ENCODE measurements around the gene IFI27L1. TPM values are rescaled to one million over a fixed set of nuclear protein-coding genes. Genes with fewer than 3 reads are reported as not detected.

Gene IFI27L1
- total RNA-seq, 5 donors from 2014 or later (not counting 1 experiment from before 2014, with no cell fraction given), result 7.1 to 10.4 (median 10.0) TPM

Other genes starting within 250 kb of the IFI27L1 start
- gene FAM181A, start 154.0 kb upstream of the IFI27L1 start, total RNA-seq, result not detected
- 1 to 10 TPM; 2.7 to 5.4 (median 3.3) TPM for gene ASB2, start 104.7 kb upstream of the IFI27L1 start, total RNA-seq
- not detected for gene CCDC197, start 84.0 kb upstream of the IFI27L1 start, total RNA-seq
- under 1 TPM; 0.09 to 0.57 (median 0.28) TPM for gene OTUB2, start 55.0 kb upstream of the IFI27L1 start, total RNA-seq
- 100 to 1,000 TPM; 258 to 448 (median 265) TPM for gene DDX24, start 108 bp upstream of the IFI27L1 start, total RNA-seq
- gene IFI27, start 29.4 kb downstream of the IFI27L1 start, total RNA-seq, result 1 to 10 TPM; 1.6 to 6.1 (median 1.8) TPM
- gene IFI27L2, start 48.3 kb downstream of the IFI27L1 start, total RNA-seq, result 10 to 100 TPM; 18.2 to 37.4 (median 27.7) TPM
- gene PPP4R4, start 93.0 kb downstream of the IFI27L1 start, total RNA-seq, result 1 to 10 TPM in 3 of 5 donors, under 1 TPM in 2; 0.41 to 2.5 (median 1.3) TPM
- gene SERPINA10, start 212.0 kb downstream of the IFI27L1 start, total RNA-seq, result under 1 TPM in 1 of 5 donors, not detected in 4; 0.15 TPM
- gene SERPINA6, start 242.0 kb downstream of the IFI27L1 start, total RNA-seq, result not detected